22Rv1 (cell line): Measurements from ENCODE around the gene CAMTA1.

Experiments used
- ZFX ChIP-seq: fragments of 450-650 bp; IDR thresholded peaks from 2 replicates; pipeline ENCODE4 v1.6.1; 2017; ENCODE audit warnings: antibody characterized with exemption, borderline replicate concordance
- TF ChIP-seq, protein P1 (sequence below): fragments of 450-650 bp; IDR thresholded peaks from 2 replicates; pipeline ENCODE4 v1.5.1; 2017; ENCODE audit warnings: mild to moderate bottlenecking

DNA sequence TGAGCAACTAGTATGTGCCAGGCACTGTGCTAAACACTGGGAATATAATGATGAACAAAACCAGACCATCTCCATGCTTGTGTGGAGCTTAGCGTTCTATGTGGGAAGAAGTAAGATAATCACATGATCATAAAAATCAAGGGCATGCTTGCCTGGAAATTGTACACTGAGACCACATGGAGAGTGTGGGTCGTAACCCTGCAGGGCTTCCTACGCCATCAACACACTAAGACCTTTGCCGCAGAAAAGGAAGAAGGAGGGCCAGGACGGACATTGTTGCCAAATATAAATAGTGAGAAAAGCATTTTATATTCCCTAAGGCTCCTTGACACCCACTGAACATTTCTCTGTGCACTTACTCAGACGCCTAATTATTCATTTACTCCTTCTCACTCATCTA lies 597.7 kb downstream of the CAMTA1 start:
- TF ChIP-seq, protein P1, sequence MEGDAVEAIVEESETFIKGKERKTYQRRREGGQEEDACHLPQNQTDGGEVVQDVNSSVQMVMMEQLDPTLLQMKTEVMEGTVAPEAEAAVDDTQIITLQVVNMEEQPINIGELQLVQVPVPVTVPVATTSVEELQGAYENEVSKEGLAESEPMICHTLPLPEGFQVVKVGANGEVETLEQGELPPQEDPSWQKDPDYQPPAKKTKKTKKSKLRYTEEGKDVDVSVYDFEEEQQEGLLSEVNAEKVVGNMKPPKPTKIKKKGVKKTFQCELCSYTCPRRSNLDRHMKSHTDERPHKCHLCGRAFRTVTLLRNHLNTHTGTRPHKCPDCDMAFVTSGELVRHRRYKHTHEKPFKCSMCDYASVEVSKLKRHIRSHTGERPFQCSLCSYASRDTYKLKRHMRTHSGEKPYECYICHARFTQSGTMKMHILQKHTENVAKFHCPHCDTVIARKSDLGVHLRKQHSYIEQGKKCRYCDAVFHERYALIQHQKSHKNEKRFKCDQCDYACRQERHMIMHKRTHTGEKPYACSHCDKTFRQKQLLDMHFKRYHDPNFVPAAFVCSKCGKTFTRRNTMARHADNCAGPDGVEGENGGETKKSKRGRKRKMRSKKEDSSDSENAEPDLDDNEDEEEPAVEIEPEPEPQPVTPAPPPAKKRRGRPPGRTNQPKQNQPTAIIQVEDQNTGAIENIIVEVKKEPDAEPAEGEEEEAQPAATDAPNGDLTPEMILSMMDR, result no peak
- no peak for TF ChIP-seq ZFX
